DND-41 (cell line): ENCODE measurements around the gene MED12L.

Source experiments
- CTCF ChIP-seq: IDR thresholded peaks from 2 replicates; pipeline ENCODE4 v1.5.1; 2012; ENCODE audit warnings: borderline replicate concordance, low read length, moderate library complexity, mild to moderate bottlenecking; ENCODE audit not compliant: poor library complexity, severe bottlenecking; ENCODE audit errors: extremely low read depth
- EZH2 ChIP-seq: IDR thresholded peaks from 3 replicates; pipeline ENCODE4 v1.6.1; 2012; ENCODE audit warnings: borderline replicate concordance, low read depth, mild to moderate bottlenecking, moderate library complexity, low read length, inconsistent platforms; ENCODE audit not compliant: severe bottlenecking

- TF ChIP-seq CTCF (no peak), EZH2 (no peak)
These were observed 143.2 kb downstream of the MED12L start for GRCh38 chr3:151228666-151229040.
